GM23338 (cell line): ENCODE results near the gene TMEM178B. TPM values are rescaled to one million over a fixed set of nuclear protein-coding genes. Genes with fewer than 3 reads are reported as not detected.

Source experiments
- ATAC-seq: fragments of 200-7000 bp; cut with Tn5 transposase; 3 replicates; pipeline ENCODE4 v1.9.1; 2020
- DNase-seq: peaks from one replicate; pipeline ENCODE4 v3.0.0-alpha.2; 2015; ENCODE audit warnings: low spot score
- H2AFZ ChIP-seq: fragments of 200-600 bp; sonication (generic); 2 replicates; pipeline ENCODE4 v1.8.0; 2016; ENCODE audit warnings: antibody characterized with exemption, mild to moderate bottlenecking, moderate library complexity
- H3F3A ChIP-seq: fragments of 200-600 bp; sonication (generic); replicated peaks from 2 replicates; pipeline ENCODE4 v1.8.0; 2017; ENCODE audit warnings: antibody characterized with exemption, mixed run types, low read depth
- H3K27ac ChIP-seq: fragments of 200-600 bp; sonication (generic); 2 replicates; pipeline ENCODE4 v1.6.1; 2016; ENCODE audit warnings: low read depth
- H3K27me3 ChIP-seq: fragments of 200-600 bp; sonication (generic); 2 replicates; pipeline ENCODE4 v1.8.0; 2016; ENCODE audit warnings: mild to moderate bottlenecking, mixed run types, moderate library complexity; ENCODE audit not compliant: insufficient read depth
- H3K36me3 ChIP-seq: fragments of 200-600 bp; sonication (generic); 2 replicates; pipeline ENCODE4 v1.8.0; 2016; ENCODE audit warnings: mild to moderate bottlenecking; ENCODE audit not compliant: insufficient read depth
- H3K4me1 ChIP-seq: fragments of 200-600 bp; sonication (generic); 2 replicates; pipeline ENCODE4 v1.8.0; 2016; ENCODE audit warnings: mild to moderate bottlenecking, moderate library complexity; ENCODE audit not compliant: insufficient read depth
- H3K4me2 ChIP-seq: fragments of 200-600 bp; sonication (generic); 2 replicates; pipeline ENCODE4 v1.7.1; 2017; ENCODE audit warnings: mixed run types
- H3K4me3 ChIP-seq: fragments of 200-600 bp; sonication (generic); 2 replicates; pipeline ENCODE4 v1.6.1; 2016; ENCODE audit warnings: mixed run types
- H3K79me2 ChIP-seq: fragments of 200-600 bp; sonication (generic); replicated peaks from 2 replicates; pipeline ENCODE4 v1.8.0; 2017; ENCODE audit warnings: mild to moderate bottlenecking; ENCODE audit not compliant: insufficient read depth
- H3K9me2 ChIP-seq: fragments of 200-600 bp; sonication (generic); 2 replicates; pipeline ENCODE4 v1.8.0; 2017; ENCODE audit not compliant: insufficient read depth
- H4K20me1 ChIP-seq: fragments of 200-600 bp; sonication (generic); replicated peaks from 2 replicates; pipeline ENCODE4 v1.8.0; 2017; ENCODE audit warnings: mild to moderate bottlenecking; ENCODE audit not compliant: insufficient read depth
- H3K27ac Mint-ChIP-seq: 2 replicates; pipeline ENCODE4 v1.8.0; 2020; ENCODE audit warnings: inconsistent platforms, mild to moderate bottlenecking, moderate library complexity, mixed read lengths
- H3K27me3 Mint-ChIP-seq: 3 replicates; pipeline ENCODE4 v1.8.0; 2022; ENCODE audit warnings: low read depth, mild to moderate bottlenecking, moderate library complexity, mixed read lengths, inconsistent platforms; ENCODE audit not compliant: insufficient read depth, poor library complexity
- H3K36me3 Mint-ChIP-seq: 3 replicates; pipeline ENCODE4 v1.8.0; 2021; ENCODE audit warnings: low read depth, mild to moderate bottlenecking, inconsistent platforms, moderate library complexity, mixed read lengths
- H3K4me1 Mint-ChIP-seq: 3 replicates; pipeline ENCODE4 v1.8.0; 2020; ENCODE audit warnings: mild to moderate bottlenecking, inconsistent platforms, mixed read lengths
- H3K4me3 Mint-ChIP-seq: 3 replicates; pipeline ENCODE4 v1.8.0; 2021; ENCODE audit warnings: moderate library complexity, mild to moderate bottlenecking, inconsistent platforms, mixed read lengths
- H3K9me3 Mint-ChIP-seq: 3 replicates; pipeline ENCODE4 v1.8.0; 2020; ENCODE audit warnings: moderate library complexity, mild to moderate bottlenecking, inconsistent platforms, mixed read lengths
- CREB1 ChIP-seq: fragments of 250-450 bp; sonication (Bioruptor Pico); IDR thresholded peaks from 2 replicates; pipeline ENCODE4 v1.5.0; 2020; ENCODE audit warnings: low read depth, mild to moderate bottlenecking, moderate library complexity
- EZH2 ChIP-seq: fragments of 200-600 bp; sonication (generic); IDR thresholded peaks from one replicate; pipeline ENCODE4 v1.8.0; 2017; ENCODE audit warnings: antibody characterized with exemption, mild to moderate bottlenecking, low read depth; ENCODE audit not compliant: unreplicated experiment
- EZH2phosphoT487 ChIP-seq: fragments of 200-600 bp; sonication (generic); IDR thresholded peaks from one replicate; pipeline ENCODE4 v1.8.1; 2018; ENCODE audit warnings: antibody characterized with exemption; ENCODE audit not compliant: unreplicated experiment
- JUNB ChIP-seq: IDR thresholded peaks from one replicate; pipeline ENCODE4 v1.6.1; 2016; ENCODE audit warnings: antibody characterized with exemption; ENCODE audit not compliant: unreplicated experiment
- NANOG ChIP-seq: IDR thresholded peaks from 2 replicates; pipeline ENCODE4 v1.6.1; 2016; ENCODE audit warnings: antibody characterized with exemption, borderline replicate concordance
- POLR2AphosphoS5 ChIP-seq: IDR thresholded peaks from 2 replicates; pipeline ENCODE4 v1.6.1; 2016; ENCODE audit warnings: antibody characterized with exemption, low read depth
- STAT1 ChIP-seq: IDR thresholded peaks from one replicate; pipeline ENCODE4 v1.6.1; 2016; ENCODE audit warnings: antibody characterized with exemption; ENCODE audit not compliant: unreplicated experiment
- ZNF114 ChIP-seq: fragments of 250-450 bp; sonication (Bioruptor Pico); IDR thresholded peaks from 2 replicates; pipeline ENCODE4 v1.5.0; 2020; ENCODE audit warnings: mild to moderate bottlenecking, moderate library complexity
- ZNF331 ChIP-seq: fragments of 250-450 bp; sonication (Bioruptor Pico); IDR thresholded peaks from 2 replicates; pipeline ENCODE4 v1.5.0; 2020; ENCODE audit warnings: low read depth, mild to moderate bottlenecking, moderate library complexity
- polyA plus RNA-seq: library from polyadenylated mRNA; unstranded; fragments of >200 nt; fragmentation: Nextera tagmentation; extraction: Ambion mirVana; gene quantifications from 2 replicates; pipeline ENCODE4 v1.2.1, GENCODE V29; 2016
- total RNA-seq: library from RNA; depleted of rRNA; stranded (reverse); fragments of >200 nt; shearing (Covaris generic); gene quantifications from 2 replicates; pipeline ENCODE4 v1.2.3, GENCODE V29; 2014
- TF ChIP-seq, protein P1 (sequence below): IDR thresholded peaks from one replicate; pipeline ENCODE4 v1.6.1; 2018; ENCODE audit warnings: antibody characterized with exemption; ENCODE audit not compliant: unreplicated experiment
- TF ChIP-seq, protein P2 (sequence below): IDR thresholded peaks from 2 replicates; pipeline ENCODE4 v1.6.1; 2016; ENCODE audit warnings: antibody characterized with exemption
- TF ChIP-seq, protein P3 (sequence below): fragments of 250-450 bp; sonication (Bioruptor Pico); IDR thresholded peaks from 2 replicates; pipeline ENCODE4 v1.5.0; 2020; ENCODE audit warnings: mild to moderate bottlenecking, moderate library complexity
- TF ChIP-seq, protein P4 (sequence below), 2 experiments: fragments of 200-600 bp in 1 of 2; sonication (generic) in 1 of 2; conservative IDR thresholded peaks; 2 replicates each; pipeline versions ENCODE4 v1.5.1 to v1.6.1; 2016 to 2017; ENCODE audit warnings: antibody characterized with exemption in 2 of 2, low read depth in 2 of 2, mild to moderate bottlenecking in 2 of 2, moderate library complexity in 1 of 2

The TMEM178B gene
- total and polyA plus RNA-seq, 2 experiments from 2014 or later: 4.9 to 15.6 TPM

DNA sequence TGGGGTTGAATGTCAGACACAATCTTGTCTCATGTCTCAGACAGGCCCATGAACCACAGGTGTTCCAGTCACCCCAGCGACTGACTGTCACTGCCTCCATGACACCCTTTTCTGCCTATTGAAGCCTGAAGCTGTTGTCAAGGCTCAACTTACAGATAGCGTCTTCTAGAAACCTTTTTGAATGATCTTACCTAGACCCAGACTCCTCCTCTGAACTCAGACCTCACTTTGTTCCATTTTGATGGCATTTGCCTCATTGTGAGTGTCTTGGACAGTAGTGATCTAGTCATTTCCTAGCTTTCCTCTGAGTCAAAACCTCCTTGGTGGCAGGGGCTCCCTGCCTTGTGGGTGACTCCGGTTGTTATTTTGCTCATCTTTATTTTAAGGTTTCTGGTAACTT, 379.0 kb downstream of the TMEM178B start:
- Histone ChIP-seq H3K4me1 (no peaks in the 10 kb centered on the region), H3K36me3 (no peaks in the 10 kb centered on the region), H3K4me3 (no peak overlapping the region), H3F3A (no peaks in the 10 kb centered on the region), H4K20me1 (no peaks in the 10 kb centered on the region), H2AFZ (no peak overlapping the region), H3K79me2 (no peaks in the 10 kb centered on the region), H3K9me2 (peaks cover 5% of the 10 kb centered on the region), H3K27me3 (no peaks in the 10 kb centered on the region), H3K27ac (no peak overlapping the region), H3K4me2 (no peak overlapping the region)
- Mint-ChIP-seq H3K4me3 (no peak overlapping the region), H3K4me1 (no peaks in the 10 kb centered on the region), H3K36me3 (no peaks in the 10 kb centered on the region), H3K27ac (no peak overlapping the region), H3K9me3 (no peaks in the 10 kb centered on the region), H3K27me3 (peaks cover 7% of the 10 kb centered on the region)
- ATAC-seq (no peak), DNase-seq (no peak)
- TF ChIP-seq, protein P1, sequence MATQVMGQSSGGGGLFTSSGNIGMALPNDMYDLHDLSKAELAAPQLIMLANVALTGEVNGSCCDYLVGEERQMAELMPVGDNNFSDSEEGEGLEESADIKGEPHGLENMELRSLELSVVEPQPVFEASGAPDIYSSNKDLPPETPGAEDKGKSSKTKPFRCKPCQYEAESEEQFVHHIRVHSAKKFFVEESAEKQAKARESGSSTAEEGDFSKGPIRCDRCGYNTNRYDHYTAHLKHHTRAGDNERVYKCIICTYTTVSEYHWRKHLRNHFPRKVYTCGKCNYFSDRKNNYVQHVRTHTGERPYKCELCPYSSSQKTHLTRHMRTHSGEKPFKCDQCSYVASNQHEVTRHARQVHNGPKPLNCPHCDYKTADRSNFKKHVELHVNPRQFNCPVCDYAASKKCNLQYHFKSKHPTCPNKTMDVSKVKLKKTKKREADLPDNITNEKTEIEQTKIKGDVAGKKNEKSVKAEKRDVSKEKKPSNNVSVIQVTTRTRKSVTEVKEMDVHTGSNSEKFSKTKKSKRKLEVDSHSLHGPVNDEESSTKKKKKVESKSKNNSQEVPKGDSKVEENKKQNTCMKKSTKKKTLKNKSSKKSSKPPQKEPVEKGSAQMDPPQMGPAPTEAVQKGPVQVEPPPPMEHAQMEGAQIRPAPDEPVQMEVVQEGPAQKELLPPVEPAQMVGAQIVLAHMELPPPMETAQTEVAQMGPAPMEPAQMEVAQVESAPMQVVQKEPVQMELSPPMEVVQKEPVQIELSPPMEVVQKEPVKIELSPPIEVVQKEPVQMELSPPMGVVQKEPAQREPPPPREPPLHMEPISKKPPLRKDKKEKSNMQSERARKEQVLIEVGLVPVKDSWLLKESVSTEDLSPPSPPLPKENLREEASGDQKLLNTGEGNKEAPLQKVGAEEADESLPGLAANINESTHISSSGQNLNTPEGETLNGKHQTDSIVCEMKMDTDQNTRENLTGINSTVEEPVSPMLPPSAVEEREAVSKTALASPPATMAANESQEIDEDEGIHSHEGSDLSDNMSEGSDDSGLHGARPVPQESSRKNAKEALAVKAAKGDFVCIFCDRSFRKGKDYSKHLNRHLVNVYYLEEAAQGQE: no peak
- TF ChIP-seq EZH2 (no peak), NANOG (no peak), ZNF331 (CRISPR knock-in tag) (no peak), EZH2phosphoT487 (no peak), JUNB (no peak), CREB1 (CRISPR knock-in tag) (no peak), POLR2AphosphoS5 (no peak), ZNF114 (no peak), STAT1 (no peak)
- TF ChIP-seq, protein P2, sequence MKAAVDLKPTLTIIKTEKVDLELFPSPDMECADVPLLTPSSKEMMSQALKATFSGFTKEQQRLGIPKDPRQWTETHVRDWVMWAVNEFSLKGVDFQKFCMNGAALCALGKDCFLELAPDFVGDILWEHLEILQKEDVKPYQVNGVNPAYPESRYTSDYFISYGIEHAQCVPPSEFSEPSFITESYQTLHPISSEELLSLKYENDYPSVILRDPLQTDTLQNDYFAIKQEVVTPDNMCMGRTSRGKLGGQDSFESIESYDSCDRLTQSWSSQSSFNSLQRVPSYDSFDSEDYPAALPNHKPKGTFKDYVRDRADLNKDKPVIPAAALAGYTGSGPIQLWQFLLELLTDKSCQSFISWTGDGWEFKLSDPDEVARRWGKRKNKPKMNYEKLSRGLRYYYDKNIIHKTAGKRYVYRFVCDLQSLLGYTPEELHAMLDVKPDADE: no peak
- TF ChIP-seq, protein P3, sequence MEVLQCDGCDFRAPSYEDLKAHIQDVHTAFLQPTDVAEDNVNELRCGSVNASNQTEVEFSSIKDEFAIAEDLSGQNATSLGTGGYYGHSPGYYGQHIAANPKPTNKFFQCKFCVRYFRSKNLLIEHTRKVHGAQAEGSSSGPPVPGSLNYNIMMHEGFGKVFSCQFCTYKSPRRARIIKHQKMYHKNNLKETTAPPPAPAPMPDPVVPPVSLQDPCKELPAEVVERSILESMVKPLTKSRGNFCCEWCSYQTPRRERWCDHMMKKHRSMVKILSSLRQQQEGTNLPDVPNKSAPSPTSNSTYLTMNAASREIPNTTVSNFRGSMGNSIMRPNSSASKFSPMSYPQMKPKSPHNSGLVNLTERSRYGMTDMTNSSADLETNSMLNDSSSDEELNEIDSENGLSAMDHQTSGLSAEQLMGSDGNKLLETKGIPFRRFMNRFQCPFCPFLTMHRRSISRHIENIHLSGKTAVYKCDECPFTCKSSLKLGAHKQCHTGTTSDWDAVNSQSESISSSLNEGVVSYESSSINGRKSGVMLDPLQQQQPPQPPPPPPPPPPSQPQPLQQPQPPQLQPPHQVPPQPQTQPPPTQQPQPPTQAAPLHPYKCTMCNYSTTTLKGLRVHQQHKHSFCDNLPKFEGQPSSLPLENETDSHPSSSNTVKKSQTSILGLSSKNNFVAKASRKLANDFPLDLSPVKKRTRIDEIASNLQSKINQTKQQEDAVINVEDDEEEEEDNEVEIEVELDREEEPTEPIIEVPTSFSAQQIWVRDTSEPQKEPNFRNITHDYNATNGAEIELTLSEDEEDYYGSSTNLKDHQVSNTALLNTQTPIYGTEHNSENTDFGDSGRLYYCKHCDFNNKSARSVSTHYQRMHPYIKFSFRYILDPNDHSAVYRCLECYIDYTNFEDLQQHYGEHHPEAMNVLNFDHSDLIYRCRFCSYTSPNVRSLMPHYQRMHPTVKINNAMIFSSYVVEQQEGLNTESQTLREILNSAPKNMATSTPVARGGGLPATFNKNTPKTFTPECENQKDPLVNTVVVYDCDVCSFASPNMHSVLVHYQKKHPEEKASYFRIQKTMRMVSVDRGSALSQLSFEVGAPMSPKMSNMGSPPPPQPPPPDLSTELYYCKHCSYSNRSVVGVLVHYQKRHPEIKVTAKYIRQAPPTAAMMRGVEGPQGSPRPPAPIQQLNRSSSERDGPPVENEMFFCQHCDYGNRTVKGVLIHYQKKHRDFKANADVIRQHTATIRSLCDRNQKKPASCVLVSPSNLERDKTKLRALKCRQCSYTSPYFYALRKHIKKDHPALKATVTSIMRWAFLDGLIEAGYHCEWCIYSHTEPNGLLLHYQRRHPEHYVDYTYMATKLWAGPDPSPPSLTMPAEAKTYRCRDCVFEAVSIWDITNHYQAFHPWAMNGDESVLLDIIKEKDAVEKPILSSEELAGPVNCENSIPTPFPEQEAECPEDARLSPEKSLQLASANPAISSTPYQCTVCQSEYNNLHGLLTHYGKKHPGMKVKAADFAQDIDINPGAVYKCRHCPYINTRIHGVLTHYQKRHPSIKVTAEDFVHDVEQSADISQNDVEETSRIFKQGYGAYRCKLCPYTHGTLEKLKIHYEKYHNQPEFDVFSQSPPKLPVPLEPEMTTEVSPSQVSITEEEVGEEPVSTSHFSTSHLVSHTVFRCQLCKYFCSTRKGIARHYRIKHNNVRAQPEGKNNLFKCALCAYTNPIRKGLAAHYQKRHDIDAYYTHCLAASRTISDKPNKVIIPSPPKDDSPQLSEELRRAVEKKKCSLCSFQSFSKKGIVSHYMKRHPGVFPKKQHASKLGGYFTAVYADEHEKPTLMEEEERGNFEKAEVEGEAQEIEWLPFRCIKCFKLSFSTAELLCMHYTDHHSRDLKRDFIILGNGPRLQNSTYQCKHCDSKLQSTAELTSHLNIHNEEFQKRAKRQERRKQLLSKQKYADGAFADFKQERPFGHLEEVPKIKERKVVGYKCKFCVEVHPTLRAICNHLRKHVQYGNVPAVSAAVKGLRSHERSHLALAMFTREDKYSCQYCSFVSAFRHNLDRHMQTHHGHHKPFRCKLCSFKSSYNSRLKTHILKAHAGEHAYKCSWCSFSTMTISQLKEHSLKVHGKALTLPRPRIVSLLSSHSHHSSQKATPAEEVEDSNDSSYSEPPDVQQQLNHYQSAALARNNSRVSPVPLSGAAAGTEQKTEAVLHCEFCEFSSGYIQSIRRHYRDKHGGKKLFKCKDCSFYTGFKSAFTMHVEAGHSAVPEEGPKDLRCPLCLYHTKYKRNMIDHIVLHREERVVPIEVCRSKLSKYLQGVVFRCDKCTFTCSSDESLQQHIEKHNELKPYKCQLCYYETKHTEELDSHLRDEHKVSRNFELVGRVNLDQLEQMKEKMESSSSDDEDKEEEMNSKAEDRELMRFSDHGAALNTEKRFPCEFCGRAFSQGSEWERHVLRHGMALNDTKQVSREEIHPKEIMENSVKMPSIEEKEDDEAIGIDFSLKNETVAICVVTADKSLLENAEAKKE (CRISPR knock-in tag): no peak
- TF ChIP-seq, protein P4, sequence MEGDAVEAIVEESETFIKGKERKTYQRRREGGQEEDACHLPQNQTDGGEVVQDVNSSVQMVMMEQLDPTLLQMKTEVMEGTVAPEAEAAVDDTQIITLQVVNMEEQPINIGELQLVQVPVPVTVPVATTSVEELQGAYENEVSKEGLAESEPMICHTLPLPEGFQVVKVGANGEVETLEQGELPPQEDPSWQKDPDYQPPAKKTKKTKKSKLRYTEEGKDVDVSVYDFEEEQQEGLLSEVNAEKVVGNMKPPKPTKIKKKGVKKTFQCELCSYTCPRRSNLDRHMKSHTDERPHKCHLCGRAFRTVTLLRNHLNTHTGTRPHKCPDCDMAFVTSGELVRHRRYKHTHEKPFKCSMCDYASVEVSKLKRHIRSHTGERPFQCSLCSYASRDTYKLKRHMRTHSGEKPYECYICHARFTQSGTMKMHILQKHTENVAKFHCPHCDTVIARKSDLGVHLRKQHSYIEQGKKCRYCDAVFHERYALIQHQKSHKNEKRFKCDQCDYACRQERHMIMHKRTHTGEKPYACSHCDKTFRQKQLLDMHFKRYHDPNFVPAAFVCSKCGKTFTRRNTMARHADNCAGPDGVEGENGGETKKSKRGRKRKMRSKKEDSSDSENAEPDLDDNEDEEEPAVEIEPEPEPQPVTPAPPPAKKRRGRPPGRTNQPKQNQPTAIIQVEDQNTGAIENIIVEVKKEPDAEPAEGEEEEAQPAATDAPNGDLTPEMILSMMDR (conservative IDR thresholded peaks at IDR 0.05; ENCODE audit: low read depth in 2 of 2): no peak
